IPS DF 6.9 (cell line): Measurements from ENCODE around the gene SIK2.

ENCODE experiments used
- DNase-seq: peaks from one replicate; pipeline ENCODE4 v3.0.0-alpha.2; 2013; ENCODE audit warnings: low read depth, low spot score
- H3K27ac ChIP-seq: one replicate; pipeline ENCODE4 v1.5.1; 2013; ENCODE audit warnings: low read length, control low read depth
- H3K27me3 ChIP-seq: 2 replicates; pipeline ENCODE4 v1.6.1; 2013; ENCODE audit warnings: mild to moderate bottlenecking, low read length; ENCODE audit not compliant: control insufficient read depth, insufficient read depth
- H3K36me3 ChIP-seq: 2 replicates; pipeline ENCODE4 v1.6.1; 2013; ENCODE audit warnings: low read length; ENCODE audit not compliant: control insufficient read depth, insufficient read depth
- H3K4me1 ChIP-seq: 2 replicates; pipeline ENCODE4 v1.6.1; 2013; ENCODE audit warnings: low read length; ENCODE audit not compliant: control insufficient read depth, insufficient read depth
- H3K4me3 ChIP-seq: 2 replicates; pipeline ENCODE4 v1.5.1; 2013; ENCODE audit warnings: mild to moderate bottlenecking, low read length
- H3K9me3 ChIP-seq: 2 replicates; pipeline ENCODE4 v1.6.1; 2013; ENCODE audit warnings: low read length, inconsistent platforms; ENCODE audit not compliant: control insufficient read depth, insufficient read depth
- WGBS: extraction: QIAGEN DNeasy Blood & Tissue Kit; methylation state at CpG from one replicate; pipeline ENCODE4 v1.1.7; 2013; ENCODE audit warnings: mixed read lengths, missing lambda C conversion rate; ENCODE audit not compliant: insufficient read length, insufficient coverage; 5-methylcytosine and 5-hydroxymethylcytosine counted together

The SIK2 gene

DNA sequence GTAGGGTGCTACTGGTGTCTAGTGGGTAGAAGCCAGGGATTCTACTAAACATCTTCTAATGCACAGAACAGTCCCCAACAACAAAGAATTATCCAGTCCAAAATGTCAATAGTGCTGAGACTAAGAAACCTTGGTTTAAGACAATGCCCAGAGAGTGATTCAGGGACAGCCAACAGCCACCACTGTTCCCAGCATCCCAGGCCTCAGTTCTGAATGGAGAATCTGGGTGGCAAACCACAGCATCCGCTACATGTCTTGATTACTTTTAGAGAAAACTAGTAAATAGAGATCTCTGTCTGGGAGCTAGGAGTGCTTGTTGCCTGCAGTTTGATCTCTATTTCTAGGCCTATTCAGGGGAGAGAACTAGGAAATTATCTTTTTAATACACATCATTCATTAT is 20.9 kb upstream of the SIK2 start:
- Histone ChIP-seq H3K27ac (no peak overlapping the region), H3K27me3 (no peaks in the 10 kb centered on the region), H3K9me3 (no peaks in the 10 kb centered on the region), H3K4me1 (no peaks in the 10 kb centered on the region), H3K36me3 (no peaks in the 10 kb centered on the region), H3K4me3 (no peak overlapping the region)
- no peak for DNase-seq
- WGBS = no CpG with 5 or more reads among the region's 1 CpG

DNA sequence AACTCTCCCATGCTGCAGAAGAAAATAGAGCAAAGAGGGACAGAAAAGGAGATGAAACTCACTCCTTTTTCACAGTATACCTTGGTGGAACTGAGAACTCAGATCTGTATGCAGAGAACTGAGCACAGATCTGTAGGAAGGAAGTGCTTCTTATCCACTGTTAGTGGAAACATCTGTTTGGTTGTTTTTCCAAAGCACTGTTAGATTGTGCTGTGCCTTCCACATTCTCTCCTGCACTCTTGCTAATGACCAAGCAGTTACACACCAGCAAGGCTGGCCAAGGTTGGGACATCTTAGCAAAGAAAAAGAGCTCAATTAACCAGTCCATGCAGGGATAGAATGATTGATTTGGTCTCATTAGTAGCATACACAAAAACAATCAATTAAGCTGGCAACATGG is 20.1 kb upstream of the SIK2 start:
- Histone ChIP-seq H3K27ac (no peak overlapping the region), H3K27me3 (no peaks in the 10 kb centered on the region), H3K4me1 (no peaks in the 10 kb centered on the region), H3K36me3 (no peaks in the 10 kb centered on the region), H3K4me3 (no peak overlapping the region), H3K9me3 (no peaks in the 10 kb centered on the region)
- no peak for DNase-seq

DNA sequence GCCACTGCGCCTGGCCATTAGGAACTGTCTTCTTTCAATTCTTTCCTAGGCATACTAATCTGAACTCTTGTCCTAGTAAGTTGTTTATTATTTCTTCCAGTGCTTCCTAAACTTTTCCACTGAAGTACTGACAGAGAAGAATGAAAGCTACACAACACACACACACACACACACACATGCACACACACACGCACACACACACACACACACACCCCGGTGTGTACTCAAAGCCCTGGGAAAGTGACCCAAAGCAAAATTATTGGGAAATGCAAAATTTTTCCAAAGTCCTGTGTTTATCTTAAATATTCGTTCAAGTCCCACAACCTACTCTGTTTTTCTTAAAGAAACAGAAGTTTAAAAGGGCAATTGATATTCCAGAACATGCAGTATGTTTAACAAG is 19.4 kb upstream of the SIK2 start:
- Histone ChIP-seq H3K4me1 (no peaks in the 10 kb centered on the region), H3K9me3 (no peaks in the 10 kb centered on the region), H3K36me3 (no peaks in the 10 kb centered on the region), H3K4me3 (no peak overlapping the region), H3K27ac (no peak overlapping the region), H3K27me3 (no peaks in the 10 kb centered on the region)
- no peak for DNase-seq
- no CpG with 5 or more reads among the region's 4 CpGs for WGBS

DNA sequence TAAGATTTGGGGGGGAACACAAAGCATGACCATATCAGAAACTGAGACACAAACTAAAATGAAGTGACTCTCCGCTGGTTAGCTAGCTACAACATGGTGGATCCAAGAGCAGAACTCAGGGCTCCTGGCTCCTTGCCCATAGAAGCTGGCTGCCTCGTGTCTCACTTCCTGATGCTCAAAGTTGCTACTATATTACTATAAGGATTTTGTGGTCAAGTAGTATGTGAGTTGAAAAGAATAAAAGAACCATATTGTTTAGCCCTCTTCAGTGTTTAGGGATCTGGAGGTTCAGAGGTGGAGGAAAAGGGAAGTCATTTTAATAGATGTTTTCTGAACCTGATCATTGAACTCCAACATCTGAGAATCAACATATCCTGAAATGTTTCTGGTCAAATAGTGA is 16.9 kb upstream of the SIK2 start:
- Histone ChIP-seq H3K4me1 (no peaks in the 10 kb centered on the region), H3K27me3 (no peaks in the 10 kb centered on the region), H3K27ac (no peak overlapping the region), H3K36me3 (no peaks in the 10 kb centered on the region), H3K4me3 (no peak overlapping the region), H3K9me3 (no peaks in the 10 kb centered on the region)
- no CpG with 5 or more reads among the region's 2 CpGs for WGBS
- DNase-seq = no peak

DNA sequence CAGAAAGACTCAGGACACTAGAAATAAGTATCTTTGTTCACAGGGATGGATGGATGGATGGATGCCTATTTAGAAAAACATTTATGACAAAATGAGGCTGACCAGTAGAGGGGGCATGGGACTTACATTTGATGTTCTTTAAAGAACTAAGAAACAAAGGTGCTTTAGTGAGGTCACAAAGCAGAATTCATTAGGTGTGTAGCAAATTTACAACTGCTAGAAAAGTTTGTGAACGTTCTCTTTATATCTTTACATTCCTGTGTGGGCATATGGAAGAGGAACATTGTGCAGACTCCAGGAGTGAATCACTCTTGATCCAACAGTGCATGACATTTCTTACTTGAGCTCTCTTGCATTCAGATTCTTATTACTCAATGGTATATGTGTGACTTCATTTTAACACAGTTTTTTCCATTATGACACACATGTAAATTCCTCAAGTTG is 15.8 kb upstream of the SIK2 start:
- no peaks in the 10 kb centered on the region for H3K4me1 ChIP-seq
- H3K9me3 ChIP-seq = no peaks in the 10 kb centered on the region
- H3K36me3 ChIP-seq = no peaks in the 10 kb centered on the region
- DNase-seq = no peak
- H3K4me3 ChIP-seq = no peak overlapping the region
- H3K27ac ChIP-seq = no peak overlapping the region
- WGBS = no CpG with 5 or more reads among the region's 1 CpG
- no peaks in the 10 kb centered on the region for H3K27me3 ChIP-seq

DNA sequence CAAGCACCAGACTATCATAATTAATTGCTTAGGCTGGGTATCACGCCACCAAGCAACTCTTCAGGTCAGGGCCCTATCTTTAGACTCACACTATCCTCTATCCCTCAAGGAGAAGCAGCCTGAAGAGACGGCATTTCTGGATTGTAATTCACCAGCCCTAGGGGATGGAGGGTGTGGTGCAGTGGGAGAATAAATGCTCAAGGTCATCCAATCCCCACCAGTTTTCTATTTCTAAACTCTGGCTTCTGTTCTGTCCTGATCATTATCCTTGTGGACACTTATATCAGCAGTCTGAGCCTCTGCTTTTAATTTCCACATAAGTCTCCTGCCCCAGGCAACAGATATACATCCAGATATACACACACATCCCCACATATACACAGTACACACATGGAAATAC is 13.1 kb upstream of the SIK2 start:
- Histone ChIP-seq H3K27me3 (no peaks in the 10 kb centered on the region), H3K9me3 (no peaks in the 10 kb centered on the region), H3K4me1 (no peaks in the 10 kb centered on the region), H3K27ac (no peak overlapping the region), H3K36me3 (no peaks in the 10 kb centered on the region), H3K4me3 (no peak overlapping the region)
- DNase-seq = no peak
- WGBS = no CpG with 5 or more reads among the region's 2 CpGs

DNA sequence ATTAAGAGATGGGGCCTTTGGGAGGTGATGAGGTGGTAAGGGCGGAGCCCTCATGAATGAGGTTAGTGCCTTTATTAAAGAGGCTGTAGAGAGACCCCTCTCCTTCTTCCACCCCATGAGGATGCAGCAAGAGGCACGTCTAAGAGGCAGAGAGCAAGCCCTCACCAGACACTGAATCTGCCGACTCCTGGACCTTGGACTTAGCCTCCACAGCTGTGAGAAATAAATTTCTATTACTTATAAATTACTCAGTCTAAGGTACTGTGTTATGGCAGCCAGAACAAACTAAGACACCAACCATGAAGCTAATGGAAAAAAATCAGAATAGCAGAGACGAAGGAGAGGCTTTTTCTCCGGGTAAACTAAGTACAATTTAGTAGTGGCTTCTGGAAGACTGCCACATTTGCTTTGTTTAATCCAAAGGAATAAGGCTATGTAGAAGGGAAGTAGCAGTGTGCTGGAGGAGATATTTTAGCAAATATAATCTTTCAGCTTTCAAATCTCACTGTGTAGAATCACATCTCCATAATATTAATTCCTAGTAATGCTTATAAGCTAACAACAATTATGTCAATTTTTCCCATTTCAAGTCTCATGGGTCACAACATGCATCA is 12.3 kb upstream of the SIK2 start:
- H3K36me3 ChIP-seq = no peaks in the 10 kb centered on the region
- H3K27me3 ChIP-seq = no peaks in the 10 kb centered on the region
- H3K27ac ChIP-seq = no peak overlapping the region
- no peaks in the 10 kb centered on the region for H3K9me3 ChIP-seq
- no CpG with 5 or more reads among the region's 5 CpGs for WGBS
- DNase-seq = no peak
- no peak overlapping the region for H3K4me3 ChIP-seq
- H3K4me1 ChIP-seq = no peaks in the 10 kb centered on the region

DNA sequence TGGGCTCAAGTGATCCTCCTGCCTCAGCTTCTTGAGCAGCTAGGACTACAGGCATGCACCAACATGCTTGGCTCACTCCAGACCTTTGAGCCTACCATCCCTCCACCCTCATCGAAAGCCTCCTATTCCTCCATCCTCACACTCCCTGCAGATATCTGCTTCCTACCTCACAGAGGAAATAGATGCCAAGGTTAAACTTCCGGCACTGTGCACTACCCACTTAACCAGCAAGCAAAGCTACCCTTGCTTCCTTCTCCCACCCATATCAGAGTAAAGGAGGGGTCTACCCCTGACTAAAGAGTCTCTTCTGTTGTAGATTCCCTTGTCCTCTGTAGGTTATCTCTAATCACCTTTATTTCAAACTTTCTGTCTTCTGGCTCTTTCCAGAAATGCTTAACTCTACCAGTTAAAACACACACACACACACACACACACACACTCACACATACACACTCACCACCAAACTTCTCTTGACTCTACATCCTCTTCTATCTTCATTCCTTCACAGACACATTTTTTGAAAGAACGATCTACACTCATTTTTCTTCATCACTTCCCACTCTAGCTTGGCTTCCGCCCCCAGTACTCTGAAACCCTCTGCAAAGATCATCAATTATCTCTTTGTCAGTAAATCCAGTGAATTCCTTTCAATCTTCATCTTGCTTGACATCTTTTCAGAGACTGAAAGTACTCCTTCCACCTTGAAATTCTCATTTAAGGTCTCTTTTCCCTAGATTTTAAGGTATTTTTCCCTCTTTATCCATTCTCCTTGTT is 10.9 kb upstream of the SIK2 start:
- Histone ChIP-seq H3K36me3 (no peaks in the 10 kb centered on the region), H3K9me3 (no peaks in the 10 kb centered on the region), H3K27me3 (no peaks in the 10 kb centered on the region), H3K4me3 (no peak overlapping the region), H3K4me1 (no peaks in the 10 kb centered on the region), H3K27ac (no peak overlapping the region)
- WGBS = 100% methylated on average over 1 of the region's 4 CpGs
- DNase-seq = no peak

DNA sequence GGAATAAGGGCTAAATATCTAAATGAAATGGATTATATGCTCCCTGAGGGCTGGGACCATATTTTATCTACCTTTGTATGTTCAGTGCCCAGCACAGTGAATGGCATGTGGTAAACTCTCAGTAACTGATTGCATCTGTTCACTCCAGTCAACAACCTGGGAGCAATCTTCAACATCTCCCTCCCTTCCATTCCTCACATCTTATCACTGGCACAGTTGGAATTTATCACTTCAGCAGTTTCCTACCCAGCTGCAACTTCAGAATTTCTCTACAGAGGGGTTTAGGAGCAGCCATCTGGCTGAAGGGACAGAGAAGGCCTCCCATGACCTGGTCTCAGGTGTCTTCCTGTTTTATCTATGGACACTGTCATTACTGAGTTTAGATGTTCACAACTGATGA is 9.8 kb upstream of the SIK2 start:
- Histone ChIP-seq H3K27ac (no peak overlapping the region), H3K27me3 (no peaks in the 10 kb centered on the region), H3K4me3 (no peak overlapping the region), H3K9me3 (no peaks in the 10 kb centered on the region), H3K36me3 (no peaks in the 10 kb centered on the region), H3K4me1 (no peaks in the 10 kb centered on the region)
- DNase-seq = no peak

DNA sequence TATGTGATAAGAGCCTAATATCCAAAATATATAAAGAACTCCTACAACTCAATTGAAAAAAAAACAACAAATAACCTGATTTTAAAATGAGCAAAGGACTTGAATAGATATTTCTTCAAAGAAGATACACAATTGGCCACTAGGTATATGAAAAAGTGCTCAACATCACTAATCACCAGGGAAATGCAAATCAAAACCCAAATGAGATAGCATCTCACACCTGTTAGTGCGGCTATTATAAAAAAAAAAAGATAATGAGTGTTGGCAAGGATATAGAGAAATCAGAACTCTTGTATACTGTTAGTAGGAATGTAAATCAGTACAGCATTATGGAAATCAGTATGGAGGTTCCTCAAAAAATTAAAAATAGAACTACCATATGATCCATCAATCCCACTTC is 5.9 kb upstream of the SIK2 start:
- H3K9me3 ChIP-seq = no peaks in the 10 kb centered on the region
- DNase-seq = no peak
- no peaks in the 10 kb centered on the region; the same call in 1 of the 2 replicates for H3K27me3 ChIP-seq
- no peak overlapping the region for H3K27ac ChIP-seq
- WGBS = no CpG with 5 or more reads among the region's 1 CpG
- H3K4me1 ChIP-seq = no peaks in the 10 kb centered on the region
- no peaks in the 10 kb centered on the region for H3K36me3 ChIP-seq
- no peak overlapping the region for H3K4me3 ChIP-seq

DNA sequence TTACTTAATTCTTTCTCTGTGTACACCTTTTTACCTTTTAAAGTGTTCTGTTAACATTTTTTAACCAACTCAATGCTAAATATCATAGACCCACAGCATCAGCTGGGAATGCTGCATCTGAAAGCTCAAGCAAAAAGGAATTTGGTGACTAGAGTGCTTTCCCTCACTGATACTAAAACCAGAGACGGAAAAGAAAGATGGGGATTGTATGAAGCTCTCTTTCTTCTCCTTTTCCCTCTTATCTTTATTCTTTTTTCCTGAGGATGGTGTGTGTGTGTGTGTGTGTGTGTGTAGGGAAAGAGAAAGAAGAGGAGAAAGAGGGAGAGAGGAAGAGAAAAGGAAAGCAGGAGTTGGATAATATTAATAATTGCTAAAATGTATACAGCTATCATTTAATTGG is 4.1 kb upstream of the SIK2 start:
- Histone ChIP-seq H3K4me1 (peaks cover under 1% of the 10 kb centered on the region; the same call in 1 of the 2 replicates), H3K27ac (no peak overlapping the region), H3K9me3 (no peaks in the 10 kb centered on the region), H3K27me3 (peaks cover under 1% of the 10 kb centered on the region; the same call in 1 of the 2 replicates), H3K4me3 (no peak overlapping the region), H3K36me3 (no peaks in the 10 kb centered on the region)
- DNase-seq = no peak
- no CpG with 5 or more reads among the region's 1 CpG for WGBS
